Jurkat, Clone E6-1 (cell line): ENCODE results near the gene CCL26.
"Not testable (repeated sequence)": the region's sequence is repeated elsewhere in the genome, so short reads cannot be mapped to it uniquely, and the experiment has no call there.

Experiments
- DNase-seq: peaks from one replicate; pipeline ENCODE4 v3.0.0-alpha.2; 2011; ENCODE audit warnings: low read depth, low spot score
- H3K4me3 ChIP-seq: 2 replicates; pipeline ENCODE4 v1.5.1; 2011; ENCODE audit warnings: mild to moderate bottlenecking, low read length, control low read depth, moderate library complexity

The CCL26 gene

DNA sequence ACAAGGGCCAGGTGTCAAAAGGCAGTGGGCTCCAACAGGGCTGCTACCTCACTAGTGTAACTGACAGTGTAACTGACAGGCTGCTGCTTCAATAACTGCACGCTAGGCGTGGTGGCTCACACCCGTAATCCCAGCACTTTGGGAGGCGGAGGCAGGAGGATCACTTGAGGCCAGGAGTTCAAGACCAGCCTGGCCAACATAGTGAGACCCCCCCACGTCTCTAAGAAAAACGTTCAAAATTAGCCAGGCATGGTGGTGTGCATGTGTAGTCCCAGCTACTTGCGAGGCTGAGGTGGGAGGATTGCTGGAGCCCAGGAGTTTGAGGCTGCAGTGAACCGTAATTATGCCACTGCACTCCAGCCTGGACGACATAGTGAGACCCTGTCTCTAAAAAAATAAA is 50.1 kb downstream of the CCL26 start:
- DNase-seq, H3K4me3 ChIP-seq: not testable (repeated sequence)

DNA sequence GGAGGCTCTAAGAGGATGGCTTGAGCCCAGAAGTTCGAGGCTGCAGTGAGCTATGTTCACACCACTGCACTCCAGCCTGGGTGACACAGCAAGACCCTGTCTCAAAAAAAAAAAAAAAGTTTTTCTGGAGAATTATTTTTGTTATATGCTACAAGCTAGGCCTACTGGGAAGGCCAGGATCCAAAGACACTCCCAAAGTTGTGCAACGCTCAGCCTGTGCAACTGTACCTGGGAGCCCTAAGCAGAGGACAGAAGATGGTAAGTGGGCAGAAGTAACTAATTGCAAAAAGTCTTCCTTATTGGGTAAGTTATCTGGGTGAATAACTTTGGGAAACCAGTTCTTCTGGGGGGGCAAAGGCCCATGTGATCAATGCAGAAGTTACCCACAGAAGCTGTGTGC is 50.6 kb downstream of the CCL26 start:
- DNase-seq = no peak
- no peak overlapping the region for H3K4me3 ChIP-seq

DNA sequence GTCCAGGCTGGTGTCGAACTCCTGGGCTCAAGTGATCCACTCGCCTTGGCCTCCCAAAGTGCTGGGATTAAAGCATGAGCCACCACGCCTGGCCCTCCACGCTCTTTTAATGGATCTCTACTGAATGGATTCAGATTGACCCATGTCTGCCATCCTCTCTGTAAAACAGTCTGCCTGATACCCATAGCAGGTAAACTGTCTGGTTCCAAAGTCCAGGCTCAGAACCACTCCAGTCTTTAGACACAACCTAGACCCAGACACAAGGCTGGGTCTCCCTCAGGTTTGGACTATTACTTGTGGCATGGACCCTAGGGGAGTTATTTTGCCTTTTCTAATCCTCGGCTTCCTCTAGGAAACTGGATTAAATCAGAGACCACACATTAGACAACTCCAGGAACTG is 52.4 kb downstream of the CCL26 start:
- no peak overlapping the region for H3K4me3 ChIP-seq

More for the DNA sequence above, 52.4 kb downstream of the CCL26 start:
- no peak for DNase-seq
